Cardiac fibroblast (primary cell): Measurements from ENCODE around the gene OBSCN.

ENCODE experiments used
- DNase-seq, 2 donors: peaks; one replicate each; pipeline versions ENCODE4 v3.0.0 to v3.0.0-alpha.2; 2010; ENCODE audit warnings: low read depth in 2 of 2
- H3K4me3 ChIP-seq, 2 donors: replicated peaks in 1 of 2; 1 replicate in 1 of 2; 2 replicates in 1 of 2; pipeline ENCODE4 v1.5.1; 2011; ENCODE audit warnings: low read depth in 2 of 2, low read length in 2 of 2, mild to moderate bottlenecking in 2 of 2, moderate library complexity in 1 of 2
- CTCF ChIP-seq: IDR thresholded peaks from one replicate; pipeline ENCODE4 v1.5.1; 2011; ENCODE audit warnings: low read depth, mild to moderate bottlenecking, low read length, inconsistent platforms

The OBSCN gene

GRCh38 chr1:228390649-228391048, 182.8 kb downstream of the OBSCN start:
- no peak for TF ChIP-seq CTCF
- DNase-seq = no peak
- no peak overlapping the region for H3K4me3 ChIP-seq

DNA sequence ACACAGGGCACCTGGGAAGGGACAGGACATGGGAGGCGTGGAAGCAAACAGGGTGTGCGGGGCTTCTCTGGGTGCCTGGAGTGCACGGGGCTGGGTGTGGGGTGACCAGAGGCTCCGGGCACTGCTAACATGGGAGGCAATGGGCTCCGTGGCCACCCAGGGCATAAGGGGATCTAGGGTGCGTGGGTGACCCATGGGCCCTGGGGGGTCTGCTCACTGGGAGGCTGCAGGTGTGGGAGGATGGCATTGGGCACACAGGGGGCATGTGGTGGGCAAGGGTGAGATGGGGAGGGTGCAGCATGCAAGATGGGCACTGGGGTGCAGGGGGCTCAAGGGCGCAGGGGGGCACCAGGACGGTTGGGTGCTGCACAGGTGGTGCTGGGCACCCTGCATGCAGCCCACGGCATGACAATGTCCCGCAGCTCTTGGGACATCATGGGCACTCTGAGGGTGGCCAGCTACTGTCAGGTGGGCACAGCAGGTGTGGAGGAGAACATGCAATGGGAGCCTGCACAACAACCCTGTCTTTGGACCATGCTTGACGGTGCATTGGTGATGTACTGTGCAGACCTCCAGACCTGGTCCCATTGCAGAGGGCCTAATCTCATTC, 183.7 kb downstream of the OBSCN start:
- H3K4me3 ChIP-seq = no peak overlapping the region
- TF ChIP-seq CTCF = no peak
- DNase-seq = no peak

DNA sequence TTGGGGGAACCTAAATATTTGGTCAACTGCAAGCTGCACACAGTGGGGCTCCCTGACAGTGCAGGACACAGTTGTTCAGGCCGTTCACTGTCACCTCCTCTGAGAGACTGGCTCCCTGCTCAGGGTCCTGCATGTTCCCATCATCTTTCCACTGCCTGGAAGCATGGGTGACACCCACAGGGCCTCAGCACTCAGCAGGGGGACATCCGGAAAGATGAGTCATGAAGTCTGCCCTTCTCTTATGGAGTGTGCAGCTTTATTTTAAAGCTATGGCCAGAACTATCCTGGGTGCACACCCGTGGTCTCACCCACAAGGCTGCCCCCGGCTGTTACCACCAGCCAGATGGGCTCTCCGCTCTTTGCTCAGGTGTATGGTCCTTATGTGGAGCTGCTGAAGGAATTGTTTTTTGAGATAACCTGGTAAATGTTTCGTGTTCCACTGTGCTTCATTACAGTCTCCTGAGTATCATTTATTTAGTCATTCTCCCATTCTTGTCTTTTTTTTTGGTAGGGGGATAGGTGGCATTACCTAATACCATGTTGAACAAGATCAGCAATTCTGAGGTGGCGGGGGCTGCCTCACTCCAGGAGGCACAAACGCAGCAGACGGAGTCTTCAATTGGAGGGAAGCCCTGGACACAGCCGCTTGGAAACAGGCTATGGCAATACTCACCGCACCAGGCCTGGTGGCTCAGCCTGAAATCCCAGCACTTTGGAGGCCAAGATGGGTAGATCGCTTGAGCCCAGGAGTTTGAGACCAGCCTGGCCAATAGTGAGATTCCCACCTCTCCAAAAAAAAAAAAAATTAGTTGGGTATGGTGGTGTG, 184.5 kb downstream of the OBSCN start:
- no peak for TF ChIP-seq CTCF
- H3K4me3 ChIP-seq = no peak overlapping the region
- peak in 1 of 2 donors; percentile 22 for DNase-seq

GRCh38 chr1:228393268-228393701, 185.4 kb downstream of the OBSCN start:
- no peak overlapping the region for H3K4me3 ChIP-seq
- peak; percentile 83 for TF ChIP-seq CTCF
- peak; percentile 82 to 91 for DNase-seq

- TF ChIP-seq CTCF = no peak
- no peak overlapping the region for H3K4me3 ChIP-seq
- no peak for DNase-seq
Measured at GRCh38 chr1:228393811-228394570, 186.1 kb downstream of the OBSCN start.

DNA sequence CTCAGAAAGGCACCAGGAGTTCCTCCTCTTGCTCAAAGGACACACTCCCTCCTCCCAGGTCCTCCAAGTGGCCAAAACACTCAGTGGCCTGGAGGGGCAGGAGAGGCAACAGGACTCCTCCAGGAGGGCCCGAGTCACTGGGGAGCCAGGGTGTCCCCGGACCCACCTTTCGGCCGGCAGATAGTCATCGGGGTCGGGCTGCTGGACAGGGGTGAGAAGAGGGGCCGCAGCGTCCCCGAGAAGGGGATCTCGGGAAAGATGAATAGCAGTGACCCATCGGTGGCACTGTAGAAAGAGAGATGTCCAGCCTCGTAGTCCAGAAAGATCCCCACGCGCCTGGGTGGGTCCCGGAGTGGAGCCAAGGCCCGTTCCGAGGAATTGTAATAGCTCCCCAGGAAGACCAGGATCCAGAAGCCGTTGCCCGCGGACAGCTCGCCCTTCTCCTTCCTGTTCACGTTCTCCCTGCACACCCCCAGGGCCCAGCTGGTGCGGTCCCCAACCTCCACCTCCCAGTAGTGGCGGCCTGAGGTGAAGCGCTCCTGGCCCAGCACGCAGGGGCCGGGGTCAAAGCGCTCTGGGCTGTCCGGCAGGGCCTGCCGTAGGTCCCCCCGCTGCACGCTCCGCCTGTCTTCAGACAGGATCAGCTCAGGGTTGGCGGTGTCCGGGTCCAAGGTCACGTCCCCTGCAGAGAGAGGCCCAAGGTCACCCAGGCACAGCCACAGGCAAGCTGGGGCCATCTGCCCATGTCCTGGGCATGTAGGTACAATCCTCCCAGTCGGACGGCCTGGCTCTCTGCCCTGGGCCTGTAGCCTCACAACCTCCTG, 186.9 kb downstream of the OBSCN start:
- no peak for TF ChIP-seq CTCF
- no peak overlapping the region for H3K4me3 ChIP-seq
- no peak for DNase-seq
